ENCODE measurements around the gene NDUFS1.

GRCh38 chr2:206159346-206160124 is at the start of gene NDUFS1, which contains the start of gene EEF1B2:
- TF ChIP-seq CTCF (IDR thresholded peaks at IDR 0.05) (no peak), POLR2A (IDR thresholded peaks at IDR 0.05) (peak; percentile 78)

Data from right lobe of liver (tissue), 4 donors.